Stimulated activated CD8-positive, alpha-beta memory T cell treated with anti-CD3 and anti-CD28 coated beads, Interleukin-4, amount 100 ng/mL, for 24 hours (primary cell): ENCODE measurements around the gene PCSK4.
"Not testable (repeated sequence)": the region's sequence is repeated elsewhere in the genome, so short reads cannot be mapped to it uniquely, and the experiment has no call there.

Experiments
- DNase-seq: peaks from one replicate; pipeline ENCODE4 v3.0.0-alpha.2; 2020; ENCODE audit warnings: low read depth

PCSK4 gene

DNA sequence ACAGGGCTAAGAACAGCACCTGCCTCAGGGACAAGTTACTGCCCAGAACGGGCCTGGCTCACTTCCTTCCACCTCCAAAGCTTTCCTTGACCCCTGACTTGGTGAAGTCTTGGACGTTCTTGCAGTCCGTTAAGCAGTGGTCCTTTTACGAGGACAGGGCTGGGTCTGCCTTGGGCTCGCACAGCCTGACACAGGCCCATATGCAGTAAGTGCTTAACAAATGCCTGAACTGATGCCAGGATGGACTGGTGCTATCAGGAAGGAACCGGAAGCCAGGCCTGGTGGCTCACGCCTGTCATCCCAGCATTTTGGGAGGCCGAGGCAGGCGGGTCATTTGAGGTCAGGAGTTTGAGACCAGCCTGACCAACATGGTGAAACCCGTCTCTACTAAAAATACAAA, 31.9 kb upstream of the PCSK4 start:
- DNase-seq: no peak

DNA sequence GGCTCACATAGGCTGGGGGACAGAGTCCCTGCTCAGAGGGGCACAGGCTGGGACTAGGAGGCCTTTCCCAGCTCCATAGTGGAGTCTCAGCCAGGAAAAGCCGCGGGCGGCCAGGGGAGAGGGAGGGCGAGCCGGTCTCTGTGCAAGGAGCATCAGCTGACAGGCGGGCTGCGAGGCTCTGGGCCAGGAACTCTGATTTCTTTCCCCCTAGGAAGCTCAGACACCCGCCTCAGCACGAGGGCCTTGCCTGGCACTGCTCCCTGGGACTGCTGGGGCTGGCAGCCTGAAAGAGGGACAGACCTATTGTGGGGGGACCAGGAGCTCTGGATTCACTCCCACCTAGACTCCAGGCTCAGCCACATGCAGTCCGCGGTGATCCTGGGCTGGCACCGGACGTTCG, 31.5 kb upstream of the PCSK4 start:
- DNase-seq: no peak

DNA sequence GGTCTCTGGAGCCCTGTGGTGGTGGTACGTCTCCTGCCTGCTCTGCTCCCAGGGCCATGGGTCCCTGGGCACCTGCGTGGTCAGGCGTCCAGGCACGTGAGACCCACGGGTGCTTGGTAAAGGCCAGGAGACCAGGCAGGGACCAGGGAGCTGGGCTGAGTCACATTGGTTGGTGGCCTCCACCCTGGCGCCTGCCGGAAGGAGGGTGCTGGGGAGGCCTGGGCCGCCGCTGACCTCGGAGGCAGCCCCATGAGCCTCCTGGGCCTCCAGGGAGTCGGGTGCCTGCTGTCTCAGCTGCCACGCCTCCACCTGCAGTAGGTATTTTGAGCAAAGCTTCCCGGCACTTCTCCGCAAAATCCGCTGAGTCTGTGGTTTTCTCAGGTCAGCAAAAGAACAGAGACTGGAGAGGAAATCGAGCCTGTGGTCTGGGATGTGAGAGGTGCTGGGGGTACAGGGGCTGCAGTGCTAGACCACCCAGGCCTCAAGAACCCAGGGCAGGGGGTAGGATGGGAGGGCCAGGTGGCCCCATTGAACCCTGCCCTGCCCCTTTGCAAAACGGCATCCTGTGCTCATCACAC, 30.1 kb upstream of the PCSK4 start:
- no peak for DNase-seq

DNA sequence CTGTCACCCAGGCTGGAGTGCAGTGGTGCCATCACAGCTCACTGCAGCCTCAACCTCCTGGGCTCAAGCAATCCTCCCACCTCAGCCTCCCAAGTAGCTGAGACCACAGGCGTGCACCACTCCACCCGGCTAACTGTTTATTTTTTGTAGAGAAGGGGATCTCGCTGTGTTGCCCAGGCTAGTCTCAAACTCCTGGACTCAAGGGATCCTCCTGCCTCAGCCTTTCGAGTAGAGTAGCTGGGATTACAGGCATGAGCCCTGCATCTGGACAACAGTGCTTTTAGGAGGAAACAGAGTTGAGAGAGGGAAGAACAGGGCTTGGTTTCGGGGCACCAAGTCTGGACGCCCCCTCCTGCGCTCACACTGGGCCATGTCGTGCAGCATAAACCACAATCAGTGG, 29.7 kb upstream of the PCSK4 start:
- DNase-seq: not testable (repeated sequence)

GRCh38 chr19:1518471-1518870, 28.3 kb upstream of the PCSK4 start:
- DNase-seq: no peak

DNA sequence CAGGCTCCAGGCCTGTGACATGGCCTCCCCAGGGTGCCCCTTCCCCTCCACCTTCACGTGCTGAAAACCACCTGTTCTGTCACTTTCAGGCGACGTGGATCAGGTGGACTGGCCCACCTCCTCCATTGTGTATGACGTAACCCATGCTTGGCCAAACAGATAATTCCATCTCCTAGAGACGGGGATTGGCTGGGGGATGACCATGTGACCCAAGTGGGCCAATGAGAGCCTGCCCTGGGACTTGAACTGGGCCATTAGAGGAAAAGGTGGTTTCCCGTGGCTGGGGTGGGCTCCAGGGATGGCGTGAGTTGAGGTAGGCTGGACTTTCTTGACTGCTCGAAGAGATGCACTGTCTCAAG, 26.2 kb upstream of the PCSK4 start:
- DNase-seq: no peak

GRCh38 chr19:1514986-1515721, 25.0 kb upstream of the PCSK4 start:
- DNase-seq: no peak

- no peak for DNase-seq
These were observed 24.1 kb upstream of the PCSK4 start for GRCh38 chr19:1514295-1514661.

DNA sequence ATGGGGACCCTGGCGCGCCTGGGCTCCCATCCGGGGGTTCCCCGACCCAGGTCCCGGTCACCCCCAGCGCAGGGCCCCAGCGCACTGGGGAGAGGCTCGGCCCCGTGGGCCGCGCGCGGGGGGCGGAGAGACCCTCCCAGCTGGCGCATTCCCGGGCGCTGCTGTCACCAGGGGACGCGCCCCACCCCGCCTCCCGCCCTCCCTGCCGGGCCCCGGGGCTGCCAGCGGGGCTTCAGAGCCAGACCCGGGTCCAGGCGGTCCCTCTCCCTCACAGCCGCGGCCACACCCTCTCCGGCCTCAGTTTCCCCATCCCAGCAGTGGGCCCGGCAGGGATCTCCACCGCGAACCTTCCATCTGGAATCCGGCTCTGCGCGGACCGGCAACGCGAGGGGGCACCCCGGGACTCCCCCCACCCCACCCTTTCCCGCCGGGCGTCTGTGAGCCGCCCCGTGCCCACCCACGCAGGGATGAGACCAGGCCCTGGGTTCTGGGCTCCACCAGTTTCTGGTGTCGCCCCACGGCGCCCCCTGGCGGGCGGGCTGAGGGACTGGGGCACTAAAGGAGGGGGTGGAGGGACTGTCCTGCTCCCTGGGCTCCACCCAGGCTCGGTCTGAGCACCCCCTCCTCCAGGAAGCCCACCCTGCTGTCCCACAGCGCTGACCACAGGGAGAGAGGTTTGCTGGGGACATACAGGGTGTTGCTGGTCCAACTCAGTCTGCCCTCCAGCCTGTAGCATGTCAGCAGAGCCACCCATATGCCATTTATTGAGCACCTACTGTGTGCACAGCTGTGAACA, 23.5 kb upstream of the PCSK4 start:
- DNase-seq: peak; percentile 41

DNA sequence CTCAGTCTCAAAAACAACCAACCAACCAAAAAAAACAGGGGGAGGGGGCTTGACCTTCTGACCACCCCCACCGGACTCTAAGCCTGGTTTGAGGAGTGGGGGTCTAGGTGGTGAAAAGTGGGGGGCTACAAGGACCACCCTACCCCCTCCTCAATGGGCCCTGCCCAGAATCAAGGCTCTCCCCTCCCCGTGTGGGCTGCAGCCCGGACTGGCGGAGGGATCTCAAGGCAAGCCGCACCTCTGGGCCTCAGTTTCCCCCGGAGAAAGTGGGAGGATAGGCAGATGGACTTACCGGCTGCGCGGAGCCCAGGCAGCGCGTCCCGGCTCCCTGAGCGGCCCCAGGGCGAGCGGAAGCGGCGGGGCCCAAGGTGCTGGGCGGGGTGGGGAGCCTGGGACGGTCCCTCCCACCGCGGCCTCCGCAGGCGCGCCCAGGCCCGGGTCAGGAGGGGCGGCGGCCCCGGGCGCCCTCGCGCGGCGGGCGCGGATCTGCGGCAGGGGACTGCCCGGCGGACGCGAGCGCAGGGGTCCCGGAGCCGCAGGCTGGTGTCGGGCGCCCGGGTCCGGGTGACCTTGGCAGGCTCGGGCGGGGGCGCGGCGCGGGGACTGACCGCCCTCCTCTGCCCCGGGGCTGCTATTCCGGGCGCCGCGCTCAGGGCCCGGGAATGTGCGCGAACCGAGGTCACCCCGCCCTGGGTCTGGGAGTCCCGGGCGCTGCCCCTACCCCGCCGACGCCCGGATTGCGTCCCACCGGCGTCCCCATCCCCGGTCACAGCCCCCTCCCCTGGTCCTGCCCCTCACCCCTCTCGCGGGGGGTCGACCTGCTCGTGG, 22.7 kb upstream of the PCSK4 start, which contains the start of gene ADAMTSL5:
Gene ADAMTSL5, minus strand, starts transcription at position 349 of the 828 bp plus-strand sequence. CDS start 2,076 bp downstream, outside the sequence.
- DNase-seq: peak; percentile 66

- no peak for DNase-seq
These were observed 21.5 kb upstream of the PCSK4 start for GRCh38 chr19:1511318-1512317.

- no peak for DNase-seq
These were observed 20.7 kb upstream of the PCSK4 start for GRCh38 chr19:1510807-1511206.

- DNase-seq: no peak
These were observed 20.3 kb upstream of the PCSK4 start for GRCh38 chr19:1510442-1510806.

GRCh38 chr19:1509602-1510441, 19.7 kb upstream of the PCSK4 start:
- DNase-seq: no peak

DNA sequence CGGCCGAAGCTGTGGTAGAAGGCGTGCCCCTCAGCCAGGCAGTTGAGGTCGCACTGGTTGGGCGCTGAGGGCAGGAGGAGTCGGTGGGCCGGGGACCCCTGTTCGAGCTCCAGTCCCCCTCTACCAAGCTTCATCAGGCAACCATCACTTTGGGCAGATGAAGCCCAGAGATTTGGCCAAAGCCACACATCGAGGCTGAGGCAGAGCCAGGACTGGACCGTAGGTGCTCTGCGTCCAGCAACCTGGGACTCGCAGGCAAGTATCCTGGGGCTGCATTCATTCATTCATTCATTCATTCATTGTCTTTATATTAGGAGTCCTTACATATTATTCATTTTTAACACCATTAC, 18.3 kb upstream of the PCSK4 start:
- no peak for DNase-seq

- peak; percentile 82 for DNase-seq
These were observed 17.8 kb upstream of the PCSK4 start for GRCh38 chr19:1507763-1508506.

GRCh38 chr19:1507192-1507660, 17.1 kb upstream of the PCSK4 start:
- no peak for DNase-seq

- DNase-seq: no peak
These were observed 16.1 kb upstream of the PCSK4 start for GRCh38 chr19:1505991-1506881.
